ENCODE measurements around the gene TOMM34. TPM values are rescaled to one million over a fixed set of nuclear protein-coding genes. Genes with fewer than 3 reads are reported as not detected.
A peak's percentile ranks its signal among the peaks of the same experiment; 100 is the strongest.

The TOMM34 gene
- total RNA-seq, 1 donor from 2014 or later: 24.8 TPM

DNA sequence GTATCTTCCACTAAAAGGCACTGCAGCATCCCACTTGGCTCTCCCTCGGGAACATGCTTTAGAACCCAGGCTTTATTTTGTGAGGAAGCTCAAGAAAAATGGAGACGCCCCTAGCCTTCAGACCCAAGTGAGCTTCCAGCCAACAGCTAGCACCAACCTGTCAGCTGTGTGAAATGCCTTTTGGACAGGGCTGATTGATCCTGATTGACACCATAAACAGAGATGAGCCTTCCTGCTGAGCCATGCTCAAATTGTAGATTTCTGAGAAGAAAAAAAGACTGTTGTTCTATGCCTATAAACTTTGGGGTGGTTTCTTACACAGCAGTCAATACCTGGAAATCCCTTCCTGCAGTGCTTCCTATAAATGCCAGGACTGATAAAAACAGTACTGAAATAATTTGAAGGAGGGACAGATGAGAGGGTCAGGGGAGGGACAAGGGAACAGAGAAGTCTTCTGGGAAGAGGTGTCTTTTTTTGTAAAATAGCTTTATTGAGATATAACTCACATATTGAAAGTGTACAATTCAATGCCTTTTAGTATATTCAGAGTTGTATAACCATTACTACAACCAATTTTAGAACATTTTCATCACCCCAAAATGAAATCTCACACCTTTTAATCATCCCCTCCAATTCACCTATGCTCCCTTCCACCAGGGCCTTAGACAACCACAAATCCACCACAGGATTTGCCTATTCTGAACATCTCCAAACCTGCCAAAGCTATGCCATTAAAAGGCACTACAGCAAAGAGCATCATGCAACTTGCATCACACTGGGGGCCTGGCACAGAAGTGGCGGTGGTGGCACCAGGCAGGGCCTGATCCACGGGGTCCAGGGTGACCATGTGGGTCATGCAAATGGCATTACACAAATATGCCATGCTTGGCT is 3.4 kb upstream of the TOMM34 start:
- no peak for DNase-seq (ENCODE audit: low read depth)

DNA sequence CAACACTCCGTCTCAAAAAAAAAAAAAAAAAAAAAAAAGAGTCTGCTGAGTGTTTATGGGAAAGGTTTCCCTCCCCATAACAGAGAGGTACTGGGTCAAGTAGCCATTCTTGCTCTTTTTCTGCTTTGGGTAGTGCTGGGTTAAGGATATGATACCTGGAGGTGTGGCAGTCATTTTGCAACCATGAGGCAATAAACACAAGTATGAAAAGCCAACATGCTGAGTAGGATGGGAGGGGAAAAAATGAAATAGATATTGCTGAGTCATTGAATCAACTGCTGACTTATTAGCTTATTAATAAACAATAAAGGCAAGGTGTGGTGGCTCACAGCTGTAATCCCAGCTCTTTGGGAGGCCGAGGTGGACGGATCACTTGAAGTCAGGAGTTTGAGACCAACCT is 2.3 kb upstream of the TOMM34 start:
- DNase-seq (ENCODE audit: low read depth): no peak

DNA sequence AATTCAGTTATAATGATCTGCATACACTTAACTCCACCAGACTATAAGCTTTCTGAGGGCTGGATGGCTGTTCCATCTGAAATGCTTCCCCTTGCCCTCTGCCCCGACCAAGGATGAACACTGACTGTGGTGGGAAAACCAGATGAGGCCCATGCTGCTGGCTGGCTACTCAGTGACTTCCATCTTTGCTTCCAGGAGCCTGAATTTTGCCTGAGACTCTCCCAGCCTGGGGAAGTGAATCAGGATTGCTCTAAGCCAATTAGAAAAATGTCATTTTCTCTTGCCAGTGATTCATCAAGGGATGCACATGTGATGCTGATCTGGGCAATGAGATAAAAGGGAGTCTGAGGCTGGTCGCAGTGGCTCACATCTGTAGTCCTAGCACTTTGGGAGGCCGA is 1.7 kb upstream of the TOMM34 start:
- DNase-seq (ENCODE audit: low read depth): peak; percentile 34

DNA sequence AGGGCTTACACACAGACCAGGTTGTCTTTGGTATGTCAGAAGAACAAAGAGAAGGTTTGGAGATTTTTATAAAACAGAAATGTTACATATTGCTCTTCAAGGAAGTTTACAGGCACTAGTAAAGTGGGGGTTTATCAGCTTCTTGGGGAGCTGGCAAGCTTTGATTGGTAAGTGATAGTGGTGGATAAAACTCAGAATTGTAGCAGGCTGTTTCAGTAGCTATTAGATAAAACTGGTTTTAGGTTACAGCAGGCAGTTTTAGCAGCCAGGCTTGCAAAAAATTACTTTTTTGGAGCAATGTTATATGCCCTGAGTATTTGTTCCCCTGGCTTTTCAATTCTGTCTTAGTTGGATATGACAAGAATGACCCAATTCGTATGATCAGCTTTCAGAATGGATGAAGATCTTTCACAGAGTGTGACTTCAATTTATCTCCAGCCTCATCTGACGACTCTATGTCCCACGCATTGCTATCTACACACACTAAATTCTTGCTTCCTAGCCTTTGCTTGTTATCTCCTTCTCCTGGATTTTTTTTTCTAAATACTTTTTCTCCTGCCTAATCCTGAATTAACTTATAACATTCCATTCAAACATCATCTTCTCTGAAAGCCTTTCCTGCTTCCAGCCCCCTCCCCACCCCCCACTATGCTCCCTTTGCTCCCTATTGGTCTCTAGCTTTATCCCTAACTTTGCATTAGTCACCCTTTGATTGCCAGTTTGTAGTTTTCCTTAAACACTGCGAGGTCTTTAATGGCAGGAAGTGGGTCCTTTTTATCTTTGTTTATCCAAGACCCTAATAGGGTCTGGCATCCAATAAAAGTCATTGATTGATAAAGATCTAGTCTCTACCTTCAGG is 1.0 kb upstream of the TOMM34 start:
- DNase-seq (ENCODE audit: low read depth): no peak

DNA sequence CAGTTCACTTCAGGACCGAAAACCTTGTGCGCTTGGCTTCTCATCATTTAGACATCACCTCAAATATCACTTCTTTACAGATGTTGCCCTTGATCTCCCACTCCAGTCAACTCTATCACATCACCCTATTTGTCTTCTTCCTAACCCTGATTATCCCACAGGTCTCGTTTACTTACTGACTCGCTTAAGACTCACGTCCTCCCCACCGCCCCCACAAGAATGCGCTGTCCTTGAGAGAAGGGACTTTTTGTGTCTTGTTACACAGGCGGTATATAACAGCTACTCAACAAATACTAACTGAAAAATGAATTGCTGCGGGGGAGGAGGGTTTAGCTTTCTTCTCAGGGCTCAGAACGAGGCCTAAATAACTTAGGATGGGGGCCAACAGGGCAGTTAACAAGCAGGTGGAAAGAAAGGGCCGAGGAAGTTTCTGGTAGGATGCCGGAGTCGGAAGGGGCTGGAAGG is 527 bp downstream of the TOMM34 start:
- peak; percentile 71 for DNase-seq (ENCODE audit: low read depth)

DNA sequence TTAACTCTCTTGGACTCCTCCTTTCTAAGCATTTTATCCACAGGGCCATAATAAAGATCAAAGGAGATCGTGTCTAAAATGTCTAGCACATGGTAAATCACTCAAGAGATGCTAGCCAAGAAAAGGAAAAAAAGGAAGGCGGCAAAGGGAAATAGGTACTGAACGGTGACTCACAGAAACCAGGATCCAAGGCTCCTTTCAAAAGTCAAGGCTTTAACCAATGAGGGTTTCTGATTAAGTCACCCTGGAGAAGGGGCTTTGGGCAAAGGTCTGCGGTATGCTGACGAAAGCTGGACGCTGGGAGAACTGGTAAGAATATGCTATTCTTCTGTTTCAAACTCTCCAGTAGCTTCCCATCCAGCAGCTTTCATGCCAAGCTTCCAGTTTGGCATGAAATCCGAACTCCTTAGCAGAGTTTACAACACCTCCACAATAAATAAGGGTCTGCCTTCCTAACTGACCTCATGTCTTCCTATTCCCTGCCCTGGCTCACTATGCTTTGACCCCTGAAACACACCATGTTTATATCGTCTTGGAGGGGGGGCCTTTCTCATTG is 1.0 kb downstream of the TOMM34 start:
- DNase-seq (ENCODE audit: low read depth): peak; percentile 61

DNA sequence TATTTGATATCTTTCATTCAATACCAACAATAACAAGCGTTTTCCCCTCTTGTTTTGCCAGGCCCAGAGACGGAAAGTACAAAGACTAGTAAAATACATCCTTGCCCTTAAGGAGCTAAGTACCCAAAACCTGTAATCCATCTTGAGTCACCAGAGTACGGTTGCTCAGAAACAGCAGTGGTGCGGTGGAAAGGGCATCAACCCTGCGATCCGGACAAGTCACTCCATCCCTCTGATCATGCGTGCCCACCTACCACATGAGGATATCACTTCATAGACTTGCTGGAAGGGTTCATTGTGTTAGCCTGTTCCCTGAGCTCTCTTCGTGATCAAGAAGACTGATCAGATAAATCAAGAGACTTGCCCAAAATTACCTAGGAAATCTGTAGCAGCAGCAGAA is 1.9 kb downstream of the TOMM34 start:
- no peak for DNase-seq (ENCODE audit: low read depth)

DNA sequence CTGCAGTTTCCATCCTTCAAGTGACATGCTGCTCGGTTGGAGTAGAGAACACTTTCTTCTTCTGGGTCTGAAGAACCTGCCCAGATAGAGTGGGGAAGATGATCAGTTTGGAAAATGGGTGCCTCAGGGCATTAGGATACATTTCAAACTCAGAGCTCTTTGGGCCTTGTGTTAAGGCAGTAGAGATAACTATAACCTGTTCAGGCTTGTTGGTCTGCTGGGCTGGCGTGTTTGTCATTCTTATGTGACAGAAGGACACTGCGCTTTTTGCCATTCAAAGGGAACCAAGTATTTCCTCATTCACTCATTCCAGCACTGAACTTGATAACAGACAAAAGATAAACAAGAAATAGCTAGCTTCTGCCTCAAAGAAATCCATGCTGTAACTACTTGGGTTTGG is 3.8 kb downstream of the TOMM34 start:
- DNase-seq (ENCODE audit: low read depth): no peak

DNA sequence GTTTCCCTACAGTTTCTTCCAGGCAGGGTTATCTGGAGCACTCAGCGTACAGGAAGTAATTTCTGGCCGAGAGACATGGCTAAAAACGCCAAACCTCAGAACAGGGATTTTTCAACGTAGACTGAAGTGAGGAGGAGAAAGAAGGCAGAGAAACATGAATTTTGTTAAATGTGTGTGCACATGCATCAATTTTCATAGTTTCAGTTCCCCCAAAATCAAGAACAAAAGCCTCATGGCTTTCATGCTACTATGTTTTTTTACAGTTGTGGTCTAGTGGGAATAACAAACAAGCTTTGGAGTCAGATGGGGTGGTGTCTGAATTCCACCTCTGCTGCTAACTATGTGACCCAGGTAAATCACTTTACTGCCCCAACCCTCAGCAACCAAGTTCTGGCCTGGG is 4.9 kb downstream of the TOMM34 start:
- no peak for DNase-seq (ENCODE audit: low read depth)

DNA sequence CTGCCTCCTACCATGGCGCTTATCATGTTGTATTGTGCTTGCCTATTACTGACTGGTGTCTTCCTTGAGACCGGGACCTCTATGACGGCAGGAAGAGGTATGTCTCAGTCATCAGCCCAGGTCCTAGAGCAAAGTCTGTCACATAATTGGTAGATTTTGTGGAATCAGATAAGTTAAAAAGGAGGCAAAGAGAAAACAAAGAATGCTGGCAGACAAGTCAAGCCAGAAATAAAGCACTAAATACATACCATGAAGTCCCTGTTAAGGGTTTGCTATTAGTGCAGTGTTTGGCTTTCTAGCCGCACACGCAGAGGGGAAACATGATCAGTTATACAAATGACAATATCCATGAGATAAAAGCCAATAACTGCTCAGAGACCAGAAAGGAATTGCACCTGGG is 6.0 kb downstream of the TOMM34 start:
- DNase-seq (ENCODE audit: low read depth): no peak

DNA sequence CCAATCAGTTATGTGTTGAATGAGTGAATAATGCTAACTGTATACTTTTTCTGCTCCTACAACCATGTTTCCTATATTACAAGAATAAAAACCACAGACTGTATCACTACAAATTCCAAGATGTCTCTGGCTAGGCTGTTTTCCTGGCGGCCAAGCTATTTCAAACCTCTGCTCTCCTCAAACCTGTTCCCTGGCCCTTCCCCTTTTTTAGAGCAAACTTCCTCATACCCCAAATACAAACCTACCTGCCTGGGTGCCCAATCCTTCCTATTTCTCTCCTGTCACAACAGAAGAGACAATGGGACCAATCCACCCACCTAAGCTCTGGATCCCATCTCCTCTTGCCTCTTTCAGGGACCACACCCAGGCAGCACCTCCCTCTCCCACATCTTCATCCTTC is 7.5 kb downstream of the TOMM34 start:
- DNase-seq (ENCODE audit: low read depth): no peak

DNA sequence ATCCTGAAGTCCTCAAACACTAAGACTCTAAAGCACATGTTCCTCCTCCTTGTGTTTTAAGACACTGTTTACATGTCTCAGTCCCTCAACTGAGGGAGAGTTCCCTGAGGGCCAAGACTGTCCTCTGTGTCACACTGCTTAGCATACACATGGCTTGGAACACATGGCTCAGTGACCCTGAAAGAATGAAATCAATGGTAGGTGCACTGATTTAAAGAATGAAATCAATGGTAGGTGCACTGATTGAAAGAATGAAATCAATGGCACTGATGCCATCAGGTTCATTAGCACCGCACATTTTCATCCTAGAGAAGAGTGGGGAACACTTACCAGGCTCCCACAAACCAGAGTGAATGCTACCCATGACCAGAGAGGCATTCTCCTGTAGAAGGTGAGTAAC is 9.8 kb downstream of the TOMM34 start:
- DNase-seq (ENCODE audit: low read depth): no peak

DNA sequence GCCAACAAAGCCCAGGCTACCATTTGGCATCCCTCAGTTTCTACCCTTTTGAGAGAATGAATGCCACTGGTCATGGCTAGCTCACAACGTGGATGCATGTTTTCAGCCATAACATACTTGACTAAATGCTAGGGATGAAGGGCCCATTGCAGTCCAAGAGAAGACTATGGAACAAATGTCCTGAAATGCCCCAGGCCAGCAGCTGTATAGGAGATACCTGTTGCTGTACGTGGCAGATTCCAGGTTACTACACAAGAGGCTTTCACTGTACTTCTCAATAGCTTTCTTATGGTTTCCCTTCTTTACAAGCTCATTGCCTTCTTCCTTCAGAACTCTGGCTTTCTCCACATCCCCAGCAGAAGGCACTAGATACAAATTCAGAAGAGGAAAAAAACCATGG is 11.7 kb downstream of the TOMM34 start:
- DNase-seq (ENCODE audit: low read depth): no peak

DNA sequence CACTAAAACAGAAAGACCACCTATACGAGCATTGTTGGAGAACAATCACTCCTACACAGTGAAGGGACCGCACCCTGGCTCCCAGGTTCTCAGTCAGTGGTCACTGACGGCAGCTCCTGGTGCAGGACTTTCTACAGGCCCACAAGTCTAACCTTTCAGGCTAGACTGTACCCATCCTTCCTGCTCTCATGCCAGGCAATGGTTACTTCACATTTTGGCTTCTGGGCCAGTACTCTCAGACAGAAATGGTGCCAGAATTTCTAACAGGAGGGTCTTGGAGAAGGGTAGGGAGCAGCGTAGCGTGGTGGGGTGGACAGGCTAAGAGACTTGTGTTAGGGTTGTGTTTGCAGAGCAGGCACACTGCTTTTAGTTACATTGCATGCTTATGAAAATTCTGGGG is 12.1 kb downstream of the TOMM34 start:
- no peak for DNase-seq (ENCODE audit: low read depth)

DNA sequence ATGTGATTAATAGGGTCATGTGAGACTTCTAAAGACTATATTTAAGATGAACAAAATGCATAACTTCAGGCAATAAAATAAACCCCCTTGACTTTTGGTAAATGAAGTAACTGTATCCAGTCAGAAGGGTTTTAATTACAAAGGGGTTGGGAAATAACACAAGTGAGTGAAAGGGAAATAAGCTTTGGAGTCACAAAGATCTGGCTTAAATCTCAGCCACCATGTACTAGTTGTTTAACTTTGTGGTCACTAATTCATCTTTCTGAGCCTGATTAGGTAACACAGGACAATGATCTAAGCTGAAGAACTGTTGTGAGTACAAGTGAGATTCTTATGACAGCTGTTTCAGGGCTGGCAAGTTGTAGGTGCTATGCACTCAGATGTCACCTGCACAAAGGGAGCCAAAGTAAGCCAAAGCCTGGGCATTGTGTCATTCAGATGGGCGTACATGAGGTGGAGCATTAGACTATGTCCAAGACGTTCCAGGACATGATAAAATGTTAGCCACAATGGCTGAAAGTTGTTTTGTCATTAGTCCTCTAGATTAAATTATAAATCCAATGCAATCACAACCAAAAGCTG is 13.8 kb downstream of the TOMM34 start:
- DNase-seq (ENCODE audit: low read depth): peak; percentile 43

DNA sequence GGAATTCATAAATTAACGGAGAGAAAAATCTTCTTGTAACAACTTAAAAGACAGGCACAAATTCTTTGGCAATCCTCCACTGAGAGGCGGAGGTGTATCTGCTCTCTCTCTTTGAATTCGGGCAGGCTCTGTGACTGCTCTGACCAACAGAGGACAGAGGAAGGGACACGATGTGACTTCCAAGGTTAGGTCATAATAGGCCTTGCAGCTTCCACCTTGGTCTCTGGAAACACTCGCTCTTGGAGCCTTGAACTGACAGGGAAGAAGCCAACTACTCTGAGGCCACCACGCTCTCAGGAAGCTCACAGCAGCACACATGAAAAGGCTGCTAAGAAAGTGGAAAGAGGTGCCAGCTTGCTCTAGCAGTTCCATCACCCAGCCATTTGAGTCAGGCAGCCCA is 14.9 kb downstream of the TOMM34 start:
- DNase-seq (ENCODE audit: low read depth): no peak

DNA sequence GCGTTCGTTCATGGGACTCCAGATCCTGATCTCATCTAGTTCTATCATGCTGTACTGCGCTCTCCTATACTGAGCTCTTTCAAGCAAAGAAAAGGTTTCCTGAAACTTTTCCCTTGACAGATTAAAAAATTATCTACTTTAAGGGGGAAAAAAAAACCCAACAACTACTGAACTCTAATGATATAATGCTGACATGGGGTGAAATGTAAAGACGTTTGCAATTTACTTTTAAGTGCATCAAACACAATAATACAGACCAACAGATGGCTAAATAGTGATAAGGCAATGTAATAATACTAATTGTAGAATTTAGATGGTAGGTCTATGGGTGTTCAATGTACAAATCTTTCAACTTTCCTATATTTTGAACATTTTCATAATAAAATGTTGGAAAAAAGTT is 16.4 kb downstream of the TOMM34 start:
- DNase-seq (ENCODE audit: low read depth): no peak

DNA sequence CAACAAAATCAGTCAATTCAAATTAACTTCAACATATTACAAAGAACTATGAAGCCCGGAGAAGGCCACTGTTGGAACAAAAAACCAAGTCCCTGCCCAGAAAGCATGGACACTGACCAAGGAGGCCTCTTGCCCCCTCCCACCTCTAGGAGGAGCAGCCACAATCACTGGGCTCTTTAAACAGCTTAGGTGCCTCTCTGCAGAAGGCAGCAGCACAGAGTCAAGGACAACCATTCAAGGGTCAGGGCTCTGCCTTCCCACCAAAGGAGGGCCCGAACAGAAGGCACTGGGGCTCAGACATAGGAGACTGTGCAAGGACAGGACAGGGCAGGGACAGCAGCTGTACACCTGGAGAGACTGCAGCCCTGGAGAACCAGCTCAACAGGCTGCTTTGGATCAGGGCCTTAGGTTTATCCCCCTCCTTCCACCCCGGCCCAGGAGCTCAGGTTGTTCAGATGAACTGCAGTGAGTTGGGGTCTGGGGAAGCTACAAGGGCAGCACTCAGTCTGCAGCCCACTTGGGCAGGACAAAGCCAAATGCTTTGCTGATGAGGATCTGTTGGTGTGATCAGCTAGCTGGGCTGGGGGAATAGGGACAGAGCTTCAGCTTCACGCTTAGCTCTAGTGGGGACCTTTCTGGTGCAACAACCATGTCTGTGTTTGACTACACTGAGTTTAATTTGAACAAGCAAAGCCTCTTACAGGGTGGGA is 17.8 kb downstream of the TOMM34 start:
- no peak for DNase-seq (ENCODE audit: low read depth)

DNA sequence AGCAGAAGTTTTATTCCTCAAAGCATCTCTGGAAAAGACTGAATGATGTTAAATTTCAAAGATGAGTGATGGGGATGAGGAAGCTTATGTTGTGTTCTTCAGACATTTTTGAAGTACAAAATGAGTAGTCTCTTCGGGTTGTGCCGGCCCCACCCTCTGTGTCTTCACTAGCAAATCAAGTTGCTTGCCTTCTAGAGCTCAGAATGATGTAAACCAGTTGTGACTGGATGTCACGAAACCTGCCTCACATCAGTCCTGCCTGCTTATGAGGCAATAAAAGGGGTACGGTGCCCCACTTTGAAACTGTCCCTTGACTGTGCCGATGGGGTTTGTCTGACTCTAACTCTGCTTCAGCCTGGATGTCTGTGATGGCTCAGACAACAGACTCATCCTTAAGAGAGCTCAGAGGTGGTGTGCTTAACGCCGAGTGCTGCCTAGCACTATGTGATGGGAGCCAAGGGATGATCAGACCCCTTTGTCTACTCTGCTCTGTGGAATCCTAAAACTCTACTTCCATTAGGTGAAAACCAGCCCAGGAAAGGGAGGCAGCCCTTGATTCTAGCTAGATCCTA is 19.0 kb downstream of the TOMM34 start:
- DNase-seq (ENCODE audit: low read depth): no peak

DNA sequence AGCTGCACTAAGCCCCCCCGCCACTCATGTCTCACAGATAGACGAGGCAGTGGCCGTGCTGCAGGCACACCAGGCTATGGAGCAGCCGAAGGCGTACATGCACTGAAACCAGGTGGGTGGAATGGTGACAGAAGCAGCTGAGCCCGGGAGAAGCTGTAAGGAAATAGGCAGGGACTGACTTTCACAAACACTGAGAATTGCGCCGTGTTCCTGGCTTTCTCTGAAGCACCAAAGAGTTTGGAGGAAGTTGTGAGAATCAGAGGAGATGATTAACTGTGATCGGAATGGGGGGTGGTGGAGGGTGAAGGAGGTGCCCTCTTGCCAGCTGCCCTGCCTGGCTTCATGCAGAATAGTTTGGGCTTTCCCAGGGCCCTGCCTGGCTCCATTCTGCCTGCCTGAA is 21.6 kb downstream of the TOMM34 start:
- DNase-seq (ENCODE audit: low read depth): peak; percentile 31

DNA sequence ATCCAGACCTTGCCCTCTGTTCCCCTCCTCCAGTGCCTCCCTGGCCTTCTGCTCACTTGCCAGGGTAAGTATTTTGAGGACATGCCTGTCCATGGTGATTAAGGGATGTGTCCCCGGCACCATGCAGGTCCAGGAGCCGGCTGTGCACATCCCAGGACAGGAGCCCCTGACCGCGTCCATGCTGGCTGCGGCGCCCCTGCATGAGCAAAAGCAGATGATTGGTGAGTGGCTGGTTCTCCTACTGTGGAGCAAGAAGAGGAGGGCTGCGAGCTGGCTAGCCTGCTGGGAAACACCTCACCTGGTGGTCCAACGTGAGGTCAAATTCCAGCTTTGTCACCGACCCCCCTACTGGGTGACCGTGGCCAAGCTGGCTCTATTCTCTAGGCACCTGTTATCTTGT is 23.7 kb downstream of the TOMM34 start:
- no peak for DNase-seq (ENCODE audit: low read depth)
